GM18517 (cell line): Measurements from ENCODE around the gene P4HB.
A peak's percentile ranks its signal among the peaks of the same experiment; 100 is the strongest.

Experiments used
- ATAC-seq: cut with Tn5 transposase; IDR thresholded peaks from one replicate; pipeline ENCODE4 v1.9.1; 2021; ENCODE audit warnings: mild to moderate bottlenecking, moderate library complexity; ENCODE audit not compliant: unreplicated experiment

The P4HB gene

DNA sequence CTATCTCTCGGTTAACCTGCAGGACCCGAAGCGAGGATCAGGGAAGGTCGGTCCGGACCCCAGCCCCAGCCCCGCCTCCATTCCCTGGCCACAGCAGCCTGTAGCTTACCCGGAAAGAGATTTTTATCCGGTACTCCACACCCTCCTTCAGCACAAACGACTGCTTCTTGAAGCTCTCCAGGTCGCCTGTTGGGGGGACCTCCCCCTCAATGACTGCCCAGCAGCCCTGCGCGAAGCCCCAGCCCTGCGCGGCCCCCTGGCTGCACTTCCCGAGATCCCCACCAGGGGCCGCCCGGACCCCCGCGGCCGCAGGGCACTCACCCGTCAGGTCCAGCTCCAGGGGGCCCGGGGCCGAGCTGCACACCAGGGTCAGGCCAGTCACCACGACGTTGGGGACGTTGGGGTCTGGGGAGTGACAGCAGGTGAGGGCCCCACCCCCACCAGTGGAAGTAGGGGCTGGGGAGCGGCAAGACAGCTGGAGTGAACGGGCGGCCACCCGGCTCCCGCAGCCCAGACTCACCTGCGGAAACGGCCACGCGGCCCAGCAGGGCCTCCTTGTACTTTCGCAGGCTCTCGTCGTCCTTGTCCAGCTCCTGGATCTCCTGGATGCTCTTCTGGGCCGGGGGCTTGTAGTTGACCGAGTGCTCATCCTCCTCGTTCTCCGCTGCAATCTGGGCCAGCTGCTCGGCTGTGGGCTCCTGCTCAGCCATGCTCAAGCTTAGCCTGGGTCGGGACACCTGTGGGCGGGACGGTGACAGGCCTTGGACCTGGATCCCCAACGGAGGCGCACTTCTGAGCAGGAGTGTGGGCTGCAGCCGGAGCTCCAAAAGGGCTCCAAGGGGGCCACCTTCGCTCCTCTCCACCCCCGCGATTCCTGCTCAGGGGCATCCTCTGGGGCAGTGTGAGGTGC is 9.1 kb upstream of the P4HB start:
- ATAC-seq = no peak

GRCh38 chr17:81868674-81869220 is 8.4 kb upstream of the P4HB start:
- no peak for ATAC-seq

- no peak for ATAC-seq
Observed at GRCh38 chr17:81867991-81868673, 7.8 kb upstream of the P4HB start.

- ATAC-seq = no peak
Observed at GRCh38 chr17:81867170-81867990, 7.0 kb upstream of the P4HB start.

- ATAC-seq = no peak
Observed at GRCh38 chr17:81866440-81867169, 6.3 kb upstream of the P4HB start.

DNA sequence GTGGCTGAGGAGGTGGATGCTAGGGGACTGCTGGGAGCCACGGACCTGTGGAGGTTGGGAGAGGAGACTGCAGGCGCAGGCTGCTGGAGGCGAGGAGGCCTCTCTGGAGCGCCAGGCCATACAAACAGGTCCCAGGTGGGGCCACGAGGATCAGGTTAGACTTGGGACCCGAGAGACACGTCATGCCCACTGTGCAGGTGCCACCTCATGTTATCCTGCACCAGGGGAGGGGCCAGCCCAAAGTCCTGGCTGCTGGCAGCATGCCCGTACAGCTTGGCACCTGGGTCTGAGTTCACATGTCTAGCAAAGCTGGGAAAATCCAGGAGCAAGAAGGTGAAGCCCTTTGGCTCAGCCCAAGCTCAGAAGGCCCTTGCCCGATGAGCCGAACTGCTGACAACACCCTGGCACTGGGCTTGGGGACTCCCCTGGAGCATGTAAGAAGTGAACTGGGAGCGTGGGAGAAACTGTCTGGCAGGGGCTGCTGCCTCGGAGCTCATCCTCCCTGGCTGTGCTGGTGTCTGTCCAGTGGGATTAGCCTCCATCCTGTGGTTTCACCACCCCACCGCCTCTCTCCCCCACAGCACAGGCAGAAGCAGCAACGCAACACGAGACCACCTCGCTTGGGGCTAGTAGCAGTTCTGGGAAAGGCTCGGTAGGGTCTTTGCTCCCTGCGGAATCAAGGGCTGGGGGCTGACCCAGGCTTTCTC is 5.6 kb upstream of the P4HB start:
- no peak for ATAC-seq

GRCh38 chr17:81865358-81865732 is 5.0 kb upstream of the P4HB start:
- no peak for ATAC-seq

- no peak for ATAC-seq
Observed at GRCh38 chr17:81863833-81864768, 3.8 kb upstream of the P4HB start.

- no peak for ATAC-seq
Observed at GRCh38 chr17:81863123-81863675, 2.9 kb upstream of the P4HB start.

- peak; percentile 79 for ATAC-seq
Observed at GRCh38 chr17:81860756-81861568, 627 bp upstream of the P4HB start.

DNA sequence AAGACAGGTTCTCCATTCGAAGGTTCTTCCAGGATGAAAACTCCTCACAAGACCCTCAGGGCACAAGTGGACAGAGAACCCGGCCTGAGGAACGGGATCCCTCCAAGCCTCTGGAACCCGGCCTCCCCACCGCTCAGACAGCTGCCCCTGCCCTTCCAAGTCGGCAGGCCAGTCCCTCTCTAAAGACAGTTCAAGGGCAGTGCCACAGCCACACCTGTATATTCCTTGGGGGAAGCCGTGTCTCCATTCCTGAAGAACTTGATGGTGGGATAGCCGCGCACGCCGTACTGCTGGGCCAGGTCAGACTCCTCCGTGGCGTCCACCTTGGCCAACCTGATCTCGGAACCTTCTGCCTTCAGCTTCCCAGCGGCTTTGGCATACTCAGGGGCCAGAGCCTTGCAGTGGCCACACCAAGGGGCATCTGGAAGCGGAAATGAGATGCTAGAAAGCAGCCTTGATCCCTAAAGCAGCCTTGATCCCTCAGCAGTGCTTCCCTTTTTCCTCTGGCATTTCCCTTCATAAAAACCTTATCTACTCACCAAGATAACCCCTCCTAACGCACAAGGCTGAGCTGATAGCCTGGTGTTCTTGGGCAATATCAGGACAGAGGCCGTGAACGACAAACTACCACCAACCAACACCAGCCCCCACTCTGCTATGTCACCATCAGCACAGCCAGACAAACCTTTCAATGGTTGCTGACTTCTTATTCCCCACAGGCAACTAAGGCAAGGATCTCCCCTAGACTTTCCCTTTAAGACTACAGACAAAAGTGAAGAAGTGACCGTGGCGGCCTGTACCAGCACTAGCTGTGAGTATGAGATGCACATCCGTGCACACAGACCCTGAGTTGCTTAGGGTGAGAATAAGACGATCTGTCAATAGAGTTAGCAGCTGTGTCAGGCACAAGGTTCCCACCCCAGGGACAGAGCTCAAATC is 1.1 kb downstream of the P4HB start:
- ATAC-seq = no peak

GRCh38 chr17:81858170-81858966 is 2.0 kb downstream of the P4HB start:
- ATAC-seq = no peak

DNA sequence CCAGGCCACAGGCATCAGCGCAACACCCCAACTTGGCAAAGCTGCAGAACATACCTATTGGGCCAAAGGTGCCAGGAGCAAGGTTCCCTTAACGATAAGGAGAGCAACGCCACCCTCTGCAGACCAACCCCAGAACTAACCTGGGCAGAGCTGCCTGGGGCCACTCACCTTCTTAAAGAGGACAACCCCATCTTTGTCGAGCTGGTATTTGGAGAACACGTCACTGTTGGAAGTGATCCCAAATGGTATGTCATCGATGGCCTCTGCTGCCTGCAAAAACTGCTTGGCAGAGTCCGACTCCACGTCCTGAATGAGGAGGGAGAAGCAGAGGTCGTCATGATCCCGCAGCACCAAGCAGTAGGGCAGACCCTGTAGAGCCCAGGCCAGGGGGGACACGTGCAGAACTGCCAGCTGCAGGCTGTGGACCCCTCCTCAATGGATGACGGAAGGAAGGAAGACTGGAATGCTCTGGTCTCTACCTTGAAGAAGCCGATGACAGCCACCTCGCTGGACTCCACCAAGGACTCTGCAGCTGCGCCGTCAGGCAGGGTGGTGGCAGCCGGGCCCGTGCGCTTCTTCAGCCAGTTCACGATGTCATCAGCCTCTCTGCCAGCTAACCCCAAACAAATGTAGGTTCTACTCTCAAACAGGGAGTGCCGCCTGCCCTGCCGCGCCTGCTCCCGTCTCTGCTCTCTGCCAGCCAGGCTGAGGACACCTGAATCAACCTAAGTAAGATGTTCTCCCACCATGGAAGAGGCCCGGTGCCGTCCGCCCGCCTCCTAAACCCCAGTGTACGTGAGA is 5.2 kb downstream of the P4HB start:
- no peak for ATAC-seq

GRCh38 chr17:81852237-81852636 is 8.1 kb downstream of the P4HB start:
- no peak for ATAC-seq

DNA sequence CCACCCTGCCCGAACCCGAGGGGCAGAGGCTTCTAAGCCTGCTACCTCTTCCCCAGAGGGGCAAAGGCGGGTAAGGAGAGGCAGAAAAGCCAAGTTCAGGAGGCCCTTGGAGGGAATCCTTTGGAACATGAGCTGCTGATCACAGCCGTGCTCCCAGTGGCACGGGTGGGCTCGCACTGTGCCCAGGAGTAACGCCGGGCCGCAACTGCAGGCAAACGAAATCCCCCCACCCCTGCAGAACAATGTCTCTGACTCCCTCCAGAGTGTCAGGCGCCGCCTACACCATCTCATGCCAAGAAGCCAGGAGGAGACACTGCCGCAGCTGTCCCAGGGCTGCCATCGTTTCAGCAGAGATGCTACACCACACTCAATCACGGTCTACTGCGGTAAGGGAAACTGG is 8.9 kb downstream of the P4HB start:
- ATAC-seq = no peak
